ENCODE data around the gene NEK6. TPM values are rescaled to one million over a fixed set of nuclear protein-coding genes. Genes with fewer than 3 reads are reported as not detected.

NEK6 gene
- total RNA-seq, 2 donors from 2014 or later = 15.5 to 23.6 TPM

DNA sequence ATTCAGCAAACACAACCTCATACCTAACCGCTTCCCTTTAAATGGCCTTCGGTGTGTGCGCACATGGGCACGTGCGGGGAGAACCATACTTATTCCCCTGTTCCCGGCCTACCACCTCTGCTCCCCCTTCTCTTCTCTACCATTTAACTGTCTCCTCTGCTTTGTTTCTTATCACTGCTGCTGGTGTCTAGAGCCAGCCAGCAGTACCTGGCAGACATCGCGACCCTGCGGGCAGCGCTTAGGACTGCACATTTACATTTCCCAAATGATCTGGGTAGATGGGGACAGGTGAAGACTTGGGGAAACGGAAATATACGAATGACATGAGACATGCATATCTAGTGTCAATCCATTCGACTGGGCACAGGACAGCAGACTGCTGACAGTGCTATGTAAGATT is 100.9 kb downstream of the NEK6 start:
- H3K27ac ChIP-seq = no peak overlapping the region
- no peak for TF ChIP-seq POLR2A (IDR thresholded peaks at IDR 0.05)
- H3K9me3 ChIP-seq = no peaks in the 10 kb centered on the region
- ATAC-seq (no peak), DNase-seq (no peak)
- H3K4me3 ChIP-seq = no peak overlapping the region
- H3K4me1 ChIP-seq = peaks cover 12% of the 10 kb centered on the region
- WGBS, 2 donors = 77 to 88% methylated on average over 13 of the region's 13 CpGs
- peaks cover 2 to 7% of the 10 kb centered on the region in 2 donors for H3K36me3 ChIP-seq (replicated peaks in 1 of 2; ENCODE audit: insufficient read depth in 1 of 2, low read depth in 2 of 2)
- H3K27me3 ChIP-seq = no peaks in the 10 kb centered on the region
- intact Hi-C loops (cut with DNase I) = no loop called here

DNA sequence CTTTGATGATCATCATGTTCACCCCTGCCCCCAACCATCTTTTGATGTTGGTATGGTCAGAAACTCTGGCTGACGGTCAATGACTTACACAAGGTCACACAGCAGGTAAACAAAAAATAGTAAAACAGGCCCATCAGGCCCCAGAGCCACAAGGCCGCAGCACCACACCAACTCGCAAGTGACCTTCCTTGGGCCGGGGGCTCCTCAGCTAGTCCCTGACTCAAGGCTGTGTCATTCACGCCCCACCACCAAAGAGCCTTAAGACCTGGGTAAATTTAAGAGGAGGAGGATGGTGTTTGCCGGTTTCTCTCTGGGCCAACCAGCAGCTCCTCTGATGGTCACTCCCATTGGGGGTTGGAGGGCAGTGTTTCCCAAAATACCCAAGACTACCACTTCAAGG is 101.7 kb downstream of the NEK6 start:
- TF ChIP-seq, protein P1, sequence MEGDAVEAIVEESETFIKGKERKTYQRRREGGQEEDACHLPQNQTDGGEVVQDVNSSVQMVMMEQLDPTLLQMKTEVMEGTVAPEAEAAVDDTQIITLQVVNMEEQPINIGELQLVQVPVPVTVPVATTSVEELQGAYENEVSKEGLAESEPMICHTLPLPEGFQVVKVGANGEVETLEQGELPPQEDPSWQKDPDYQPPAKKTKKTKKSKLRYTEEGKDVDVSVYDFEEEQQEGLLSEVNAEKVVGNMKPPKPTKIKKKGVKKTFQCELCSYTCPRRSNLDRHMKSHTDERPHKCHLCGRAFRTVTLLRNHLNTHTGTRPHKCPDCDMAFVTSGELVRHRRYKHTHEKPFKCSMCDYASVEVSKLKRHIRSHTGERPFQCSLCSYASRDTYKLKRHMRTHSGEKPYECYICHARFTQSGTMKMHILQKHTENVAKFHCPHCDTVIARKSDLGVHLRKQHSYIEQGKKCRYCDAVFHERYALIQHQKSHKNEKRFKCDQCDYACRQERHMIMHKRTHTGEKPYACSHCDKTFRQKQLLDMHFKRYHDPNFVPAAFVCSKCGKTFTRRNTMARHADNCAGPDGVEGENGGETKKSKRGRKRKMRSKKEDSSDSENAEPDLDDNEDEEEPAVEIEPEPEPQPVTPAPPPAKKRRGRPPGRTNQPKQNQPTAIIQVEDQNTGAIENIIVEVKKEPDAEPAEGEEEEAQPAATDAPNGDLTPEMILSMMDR (IDR thresholded peaks at IDR 0.05) = no peak
- TF ChIP-seq POLR2A (IDR thresholded peaks at IDR 0.05) = no peak
- no peaks in the 10 kb centered on the region for H3K9me3 ChIP-seq
- H3K27me3 ChIP-seq = no peaks in the 10 kb centered on the region
- intact Hi-C loops (cut with DNase I) = no loop called here
- no peak for ATAC-seq
- H3K4me3 ChIP-seq = no peak overlapping the region
- peaks cover 12% of the 10 kb centered on the region for H3K4me1 ChIP-seq
- 73 to 81% methylated on average over 4 to 6 of the region's 6 CpGs for WGBS, 2 donors
- no peak for DNase-seq
- H3K27ac ChIP-seq = no peak overlapping the region
- H3K36me3 ChIP-seq (replicated peaks in 1 of 2; ENCODE audit: insufficient read depth in 1 of 2, low read depth in 2 of 2) = peaks cover 0 to 7% of the 10 kb centered on the region in 2 donors

GRCh38 chr9:124359855-124360678 is 102.3 kb downstream of the NEK6 start:
- H3K36me3 ChIP-seq (replicated peaks in 1 of 2; ENCODE audit: insufficient read depth in 1 of 2, low read depth in 2 of 2) = peaks cover 0 to 4% of the 10 kb centered on the region in 2 donors
- ATAC-seq (no peak), DNase-seq (no peak)
- no peaks in the 10 kb centered on the region for H3K9me3 ChIP-seq
- peaks cover 12% of the 10 kb centered on the region for H3K4me1 ChIP-seq
- TF ChIP-seq POLR2A (IDR thresholded peaks at IDR 0.05) = no peak
- TF ChIP-seq, protein P1 (IDR thresholded peaks at IDR 0.05) = no peak
- WGBS, 2 donors = 82 to 88% methylated on average over 10 to 11 of the region's 11 CpGs
- intact Hi-C loops (cut with DNase I) = no loop called here
- no peaks in the 10 kb centered on the region for H3K27me3 ChIP-seq
- H3K4me3 ChIP-seq = no peak overlapping the region
- no peak overlapping the region for H3K27ac ChIP-seq

DNA sequence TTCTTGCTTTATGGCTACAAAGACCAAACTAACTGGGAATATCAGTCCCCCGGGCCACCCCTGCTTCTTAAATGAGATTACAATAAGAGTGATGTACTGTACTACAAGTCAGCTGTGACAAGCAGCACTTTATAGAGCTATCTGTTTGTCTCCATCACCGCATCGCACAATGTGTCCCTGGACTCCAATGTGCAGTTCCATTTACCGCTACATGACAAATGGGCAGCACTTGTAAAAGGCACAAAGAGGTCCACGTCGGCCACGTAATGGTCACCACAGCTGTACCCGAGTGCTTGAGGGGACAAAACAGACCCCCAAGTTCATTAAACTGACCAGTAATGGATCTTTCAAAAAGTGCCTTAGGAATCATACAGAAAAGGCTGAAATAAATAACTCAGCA is 103.4 kb downstream of the NEK6 start:
- WGBS, 2 donors = 90 to 94% methylated on average over 8 of the region's 8 CpGs
- TF ChIP-seq, protein P1 (IDR thresholded peaks at IDR 0.05) = no peak
- no peak for TF ChIP-seq POLR2A (IDR thresholded peaks at IDR 0.05)
- Histone ChIP-seq H3K4me3 (no peak overlapping the region), H3K36me3 (replicated peaks in 1 of 2; ENCODE audit: insufficient read depth in 1 of 2, low read depth in 2 of 2) (no peaks in the 10 kb centered on the region), H3K27ac (no peak overlapping the region), H3K4me1 (peaks cover 12% of the 10 kb centered on the region), H3K9me3 (no peaks in the 10 kb centered on the region), H3K27me3 (no peaks in the 10 kb centered on the region)
- DNase-seq (no peak), ATAC-seq (no peak)
- intact Hi-C loops (cut with DNase I) = no loop called here

GRCh38 chr9:124363326-124364096 is 105.8 kb downstream of the NEK6 start:
- TF ChIP-seq, protein P1 (IDR thresholded peaks at IDR 0.05) = no peak
- TF ChIP-seq POLR2A (IDR thresholded peaks at IDR 0.05) = no peak
- WGBS, 2 donors = 91 to 96% methylated on average over 21 of the region's 21 CpGs
- no peak overlapping the region for H3K4me3 ChIP-seq
- H3K36me3 ChIP-seq (replicated peaks in 1 of 2; ENCODE audit: insufficient read depth in 1 of 2, low read depth in 2 of 2) = no peaks in the 10 kb centered on the region
- H3K27ac ChIP-seq = no peak overlapping the region
- peaks cover 7% of the 10 kb centered on the region for H3K4me1 ChIP-seq
- intact Hi-C loops (cut with DNase I) = no loop called here
- H3K27me3 ChIP-seq = no peaks in the 10 kb centered on the region
- DNase-seq (no peak), ATAC-seq (no peak)
- H3K9me3 ChIP-seq = no peaks in the 10 kb centered on the region

Measured in body of pancreas (tissue), 4 donors.